ENCODE measurements around the gene PLIN4.
"Not testable (repeated sequence)": the region's sequence is repeated elsewhere in the genome, so short reads cannot be mapped to it uniquely, and the experiment has no call there.

The PLIN4 gene

GRCh38 chr19:4518345-4519171 lies at the start of gene PLIN4:
Gene PLIN4, minus strand, starts transcription at chr19:4518486. Its CDS starts 214 bp downstream, at chr19:4518272.
- FAIRE-seq (no peak), DNase-seq (ENCODE audit: insufficient read length, low spot score) (no peak)

GRCh38 chr19:4567584-4568071 lies 49.3 kb upstream of the PLIN4 start:
- no peak for FAIRE-seq

GRCh38 chr19:4566402-4567051 lies 48.2 kb upstream of the PLIN4 start:
- DNase-seq (ENCODE audit: insufficient read length, low spot score): no peak

More at GRCh38 chr19:4567584-4568071, 49.3 kb upstream of the PLIN4 start:
- DNase-seq (ENCODE audit: insufficient read length, low spot score): no peak

GRCh38 chr19:4563562-4563961 lies 45.3 kb upstream of the PLIN4 start:
- not testable (repeated sequence) for FAIRE-seq; DNase-seq (ENCODE audit: insufficient read length, low spot score)

More at GRCh38 chr19:4566402-4567051, 48.2 kb upstream of the PLIN4 start:
- no peak for FAIRE-seq

GRCh38 chr19:4562085-4562484 lies 43.8 kb upstream of the PLIN4 start:
- FAIRE-seq; DNase-seq (ENCODE audit: insufficient read length, low spot score): not testable (repeated sequence)

GRCh38 chr19:4559569-4559968 lies 41.3 kb upstream of the PLIN4 start, which contains the start of gene SEMA6B:
Gene SEMA6B, minus strand, starts transcription at chr19:4559684. Its CDS starts 1,227 bp downstream, at chr19:4558457.
- no peak for DNase-seq (ENCODE audit: insufficient read length, low spot score)
- FAIRE-seq: no peak

GRCh38 chr19:4557971-4558941 lies 40.0 kb upstream of the PLIN4 start:
- FAIRE-seq: no peak
- DNase-seq (ENCODE audit: insufficient read length, low spot score): peak; percentile 69

GRCh38 chr19:4557144-4557970 lies 39.1 kb upstream of the PLIN4 start:
- DNase-seq (ENCODE audit: insufficient read length, low spot score) (no peak), FAIRE-seq (no peak)

GRCh38 chr19:4556597-4557127 lies 38.4 kb upstream of the PLIN4 start:
- FAIRE-seq (no peak), DNase-seq (ENCODE audit: insufficient read length, low spot score) (no peak)

- DNase-seq (ENCODE audit: insufficient read length, low spot score) (no peak), FAIRE-seq (no peak)
Observed at GRCh38 chr19:4555657-4556561, 37.6 kb upstream of the PLIN4 start.

GRCh38 chr19:4554717-4555116 lies 36.4 kb upstream of the PLIN4 start:
- DNase-seq (ENCODE audit: insufficient read length, low spot score) (no peak), FAIRE-seq (no peak)

GRCh38 chr19:4553775-4554174 lies 35.5 kb upstream of the PLIN4 start:
- FAIRE-seq (no peak), DNase-seq (ENCODE audit: insufficient read length, low spot score) (no peak)

- FAIRE-seq (no peak), DNase-seq (ENCODE audit: insufficient read length, low spot score) (no peak)
Observed at GRCh38 chr19:4553092-4553695, 34.9 kb upstream of the PLIN4 start.

- DNase-seq (ENCODE audit: insufficient read length, low spot score) (no peak), FAIRE-seq (no peak)
Observed at GRCh38 chr19:4552525-4552819, 34.2 kb upstream of the PLIN4 start.

- DNase-seq (ENCODE audit: insufficient read length, low spot score) (no peak), FAIRE-seq (no peak)
Observed at GRCh38 chr19:4550479-4551050, 32.3 kb upstream of the PLIN4 start.

- DNase-seq (ENCODE audit: insufficient read length, low spot score) (no peak), FAIRE-seq (no peak)
Observed at GRCh38 chr19:4550018-4550417, 31.7 kb upstream of the PLIN4 start.

- DNase-seq (ENCODE audit: insufficient read length, low spot score) (no peak), FAIRE-seq (no peak)
Observed at GRCh38 chr19:4548238-4548584, 29.9 kb upstream of the PLIN4 start.
